Activated CD8-positive, alpha-beta memory T cell treated with anti-CD3 and anti-CD28 coated beads, Interleukin-2, amount 50 U/mL, for 24 hours (primary cell): ENCODE measurements around the gene CREM.
"Not testable (repeated sequence)": the region's sequence is repeated elsewhere in the genome, so short reads cannot be mapped to it uniquely, and the experiment has no call there.

ENCODE experiments used
- DNase-seq: peaks from one replicate; pipeline ENCODE4 v3.0.0-alpha.2; 2020; ENCODE audit errors: extremely low read depth

CREM gene

GRCh38 chr10:35194471-35194870, 67.8 kb downstream of the CREM start:
- no peak for DNase-seq

DNA sequence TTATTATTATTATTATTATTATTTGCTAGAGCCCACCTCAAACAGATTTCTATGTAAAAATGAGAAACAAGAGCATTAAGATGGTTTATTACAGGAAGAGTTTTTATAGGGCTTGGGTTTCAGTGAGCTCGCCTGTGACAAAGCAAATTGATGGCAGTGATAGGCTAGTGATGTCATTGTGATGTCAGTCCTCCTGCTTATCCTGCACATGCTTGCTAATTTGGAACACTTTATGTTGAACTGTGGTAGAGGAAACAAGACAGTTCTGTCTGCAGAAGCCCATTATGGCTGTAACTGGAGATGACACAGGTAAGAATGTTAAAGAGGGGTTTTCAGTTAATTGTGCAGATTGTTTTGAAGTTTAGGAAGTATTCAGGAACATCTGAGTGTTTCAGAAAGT, 68.3 kb downstream of the CREM start:
- no peak for DNase-seq

DNA sequence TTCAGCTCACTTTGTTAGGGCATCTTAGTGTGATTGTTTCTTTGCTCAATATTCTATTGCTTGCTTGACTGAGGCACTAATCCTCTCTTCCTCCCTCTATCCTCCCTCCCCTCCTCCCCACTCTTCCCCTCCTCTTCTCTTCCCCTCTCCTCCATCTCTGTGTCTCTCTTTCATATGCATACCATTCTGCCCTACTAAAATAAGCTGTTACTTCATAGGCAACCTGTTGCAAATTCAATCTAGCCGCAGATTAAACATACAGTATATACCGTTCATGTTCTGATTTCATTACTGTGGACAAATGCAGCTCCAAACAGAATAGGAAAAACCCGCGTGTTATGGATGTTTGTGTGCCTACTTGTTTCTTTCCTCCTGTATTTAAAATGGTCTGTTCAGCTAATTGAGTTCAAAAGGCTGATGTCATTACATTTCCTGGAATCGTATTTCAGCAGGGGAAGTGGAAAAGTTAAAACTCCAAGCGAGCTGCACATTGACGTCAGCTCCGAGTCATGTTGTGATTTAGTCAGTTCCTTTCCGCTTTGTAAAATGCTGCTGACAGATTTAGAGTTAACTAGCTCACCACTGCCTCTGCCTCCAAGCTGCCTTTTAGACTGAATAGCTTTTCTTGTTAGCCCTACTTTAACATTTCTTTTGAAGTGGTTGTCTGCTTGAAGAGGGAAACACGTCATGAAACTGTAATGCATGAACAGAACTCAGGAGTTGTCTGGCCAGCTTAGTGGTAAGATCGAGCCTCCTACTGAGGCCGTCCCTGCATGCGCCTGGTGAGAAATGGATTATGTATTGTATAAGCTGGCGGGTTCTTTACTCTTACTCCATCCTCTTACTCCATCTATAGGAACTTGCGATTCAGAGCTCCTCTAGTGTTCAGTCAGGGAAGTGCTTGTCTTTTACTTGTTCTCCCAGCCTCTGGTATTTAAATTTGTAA, 69.0 kb downstream of the CREM start:
- peak; percentile 58 for DNase-seq

- DNase-seq: no peak
These were observed 73.8 kb downstream of the CREM start for GRCh38 chr10:35200487-35200886.

DNA sequence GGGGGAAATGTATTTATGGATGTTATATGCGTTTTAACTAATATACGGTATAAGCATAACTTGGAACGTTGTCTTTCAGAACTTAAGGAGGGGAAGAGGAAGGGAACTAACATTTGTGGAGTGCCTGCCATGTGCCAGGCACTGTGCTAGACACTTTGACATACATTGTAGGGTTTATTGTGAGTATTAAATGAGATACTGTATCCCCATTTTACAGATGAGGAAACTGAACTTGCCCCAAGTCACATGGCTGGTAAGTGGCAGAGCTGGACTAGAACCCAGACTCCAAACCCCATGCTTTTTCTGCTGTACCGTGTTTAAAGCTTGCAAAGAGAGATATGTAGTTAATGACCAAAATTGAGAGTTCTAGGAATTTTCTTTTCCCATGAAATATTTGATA, 74.6 kb downstream of the CREM start:
- DNase-seq: no peak

- no peak for DNase-seq
These were observed 75.4 kb downstream of the CREM start for GRCh38 chr10:35202050-35202449.

GRCh38 chr10:35203745-35204144, 77.1 kb downstream of the CREM start:
- no peak for DNase-seq

DNA sequence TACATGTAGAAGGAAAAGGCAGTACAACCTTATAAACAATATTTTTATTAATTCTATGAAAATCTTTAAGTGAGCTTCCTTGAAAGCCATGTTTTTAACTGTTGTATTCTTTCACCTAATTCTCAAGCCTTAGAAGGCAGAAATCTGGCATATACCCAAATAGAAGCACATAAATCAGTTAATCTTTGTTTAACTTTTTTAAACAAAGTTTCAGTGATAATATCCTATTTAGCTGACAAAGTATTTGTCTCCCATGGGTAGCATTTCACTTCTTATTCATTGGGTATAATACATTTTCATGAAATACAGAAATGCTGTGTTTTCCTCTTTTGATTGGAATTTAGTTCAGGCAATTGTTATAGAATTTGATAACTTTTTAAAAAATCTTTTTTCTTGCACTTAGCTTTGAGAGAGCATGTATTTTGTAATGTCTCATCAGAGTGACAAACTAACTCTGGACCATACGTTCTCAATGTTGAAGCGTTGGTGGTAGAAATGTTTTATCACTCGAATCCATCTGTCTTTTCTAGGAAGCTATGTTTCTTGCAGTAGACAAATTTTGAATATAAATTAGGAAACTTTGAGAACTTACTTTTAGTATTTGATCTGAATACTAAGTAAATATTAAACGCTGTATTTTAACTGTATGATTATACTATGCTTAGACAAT, 78.1 kb downstream of the CREM start:
- no peak for DNase-seq

DNA sequence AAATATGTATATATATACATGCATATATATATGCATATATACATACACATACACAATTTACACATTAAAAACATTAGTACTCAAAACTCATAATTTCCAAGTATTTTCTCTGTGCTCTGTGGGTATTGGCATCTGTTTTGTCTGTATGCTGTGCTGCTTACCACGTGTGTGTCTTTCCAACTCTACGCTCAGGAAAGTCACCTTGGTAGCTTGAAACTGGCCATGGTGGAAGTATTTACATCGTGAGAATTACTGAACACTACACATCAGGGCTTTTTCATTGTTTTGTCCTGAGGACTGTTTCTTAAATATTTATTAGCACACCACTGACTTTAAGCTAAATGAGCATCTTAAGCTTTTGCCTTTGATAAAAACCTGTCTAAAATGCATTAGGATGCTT, 79.6 kb downstream of the CREM start:
- no peak for DNase-seq

DNA sequence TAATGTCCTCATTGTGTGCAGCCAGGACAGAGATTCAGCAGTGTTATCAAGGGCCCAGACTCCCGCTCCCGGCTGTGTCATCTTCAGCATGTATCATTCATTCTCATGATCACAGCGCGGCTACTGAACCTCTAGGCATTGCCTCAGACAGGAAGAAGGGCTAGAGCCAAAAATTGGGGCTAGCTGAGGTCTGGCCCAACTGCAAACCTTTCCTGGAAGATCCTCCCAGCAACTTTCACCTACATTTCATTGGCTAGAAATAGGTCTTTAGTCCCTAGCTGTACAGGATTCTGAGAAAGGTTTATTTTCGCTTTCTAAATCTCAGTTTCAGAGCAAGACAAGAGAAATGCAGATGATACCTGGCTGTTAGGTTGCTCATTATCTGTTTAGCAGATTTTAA, 81.9 kb downstream of the CREM start:
- DNase-seq: no peak

DNA sequence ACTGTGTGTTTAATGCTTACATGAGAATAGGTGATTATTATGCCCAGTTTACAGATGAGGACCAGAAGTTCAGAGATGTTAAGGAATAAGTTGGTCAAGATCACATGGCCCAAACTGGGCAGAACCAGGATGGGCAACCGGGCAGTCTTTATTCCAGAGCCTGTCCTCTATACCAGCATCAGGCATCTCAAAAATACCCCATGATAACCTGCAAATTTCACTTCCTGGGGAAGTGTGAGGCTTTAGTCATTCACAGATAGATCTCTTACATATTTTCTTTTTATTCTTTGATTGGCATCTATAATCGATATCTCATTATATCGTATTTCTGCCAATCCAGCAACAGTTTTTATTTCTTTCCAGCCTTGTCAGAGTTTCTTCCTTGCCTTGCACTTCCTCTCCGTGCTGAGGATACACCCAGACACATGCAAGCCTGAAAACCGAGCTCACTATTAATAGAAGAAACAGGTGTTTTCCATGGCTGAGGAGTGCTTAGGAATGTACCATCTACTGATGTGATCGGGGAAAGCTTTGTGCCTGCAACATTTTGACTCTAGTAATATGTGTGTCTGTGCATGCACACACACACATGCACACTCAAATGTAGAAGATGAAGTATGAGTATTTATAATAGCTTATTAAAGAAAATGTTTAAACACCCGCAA, 82.4 kb downstream of the CREM start:
- no peak for DNase-seq

GRCh38 chr10:35210961-35211360, 84.3 kb downstream of the CREM start:
- no peak for DNase-seq

- DNase-seq: no peak
These were observed 84.7 kb downstream of the CREM start for GRCh38 chr10:35211390-35211789.

GRCh38 chr10:35212856-35213255, 86.2 kb downstream of the CREM start:
- DNase-seq: no peak

DNA sequence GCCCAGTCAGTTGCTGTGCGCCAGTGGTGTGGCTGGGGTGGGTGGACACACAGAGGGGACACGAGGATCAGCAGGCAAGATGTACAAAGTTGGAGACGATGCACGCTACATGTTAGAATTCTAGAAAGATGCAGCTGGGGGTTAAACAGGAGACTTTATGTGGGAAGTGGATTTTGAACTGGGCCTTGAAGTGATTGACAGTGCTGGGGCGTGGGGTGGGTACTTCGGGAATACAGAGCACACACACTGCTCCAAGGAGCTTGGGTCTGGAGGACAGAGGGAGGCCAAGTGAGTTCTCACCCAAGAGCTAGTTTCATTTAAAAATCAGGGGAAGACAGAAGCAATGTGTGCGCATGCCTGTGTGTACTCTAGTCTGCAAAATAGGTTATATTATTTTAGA, 87.1 kb downstream of the CREM start:
- no peak for DNase-seq

DNA sequence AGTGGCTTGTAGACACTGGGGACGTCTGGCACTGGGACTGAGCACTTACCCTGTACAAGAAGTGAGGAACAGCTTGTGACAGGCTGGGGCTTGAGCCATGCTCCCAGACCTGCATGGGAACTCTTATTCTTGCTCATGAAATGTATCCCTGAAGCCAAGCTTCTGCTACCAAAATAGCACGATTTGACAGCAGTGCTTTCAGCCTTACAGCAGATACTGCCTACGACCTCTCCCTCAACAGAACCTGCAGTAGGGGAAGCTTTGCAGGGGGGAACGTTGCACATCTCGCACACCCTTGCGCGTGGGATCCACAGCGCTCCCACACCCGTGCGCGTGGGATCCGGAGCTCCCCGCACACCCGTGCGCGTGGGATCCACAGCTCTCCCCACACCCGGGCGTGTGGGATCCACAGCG, 88.0 kb downstream of the CREM start:
- no peak for DNase-seq

DNA sequence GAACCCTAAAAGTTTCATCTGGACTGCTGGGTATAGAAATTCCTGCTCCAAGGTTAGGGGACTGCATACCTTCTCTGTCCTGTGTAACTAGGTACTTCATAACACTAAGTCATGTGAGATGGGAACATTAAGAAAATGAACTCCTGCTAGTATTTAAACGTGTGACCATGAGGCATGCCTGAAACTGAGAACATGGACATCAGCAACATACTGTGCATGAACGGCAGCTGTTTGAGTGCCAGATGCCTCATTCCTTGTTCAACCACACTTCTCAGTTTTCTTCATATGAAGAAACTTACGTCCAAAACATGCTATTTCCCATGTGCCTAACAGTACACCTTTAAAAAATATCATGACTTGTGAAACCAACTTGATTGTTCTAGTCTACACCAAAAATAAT, 88.5 kb downstream of the CREM start:
- DNase-seq: no peak

DNA sequence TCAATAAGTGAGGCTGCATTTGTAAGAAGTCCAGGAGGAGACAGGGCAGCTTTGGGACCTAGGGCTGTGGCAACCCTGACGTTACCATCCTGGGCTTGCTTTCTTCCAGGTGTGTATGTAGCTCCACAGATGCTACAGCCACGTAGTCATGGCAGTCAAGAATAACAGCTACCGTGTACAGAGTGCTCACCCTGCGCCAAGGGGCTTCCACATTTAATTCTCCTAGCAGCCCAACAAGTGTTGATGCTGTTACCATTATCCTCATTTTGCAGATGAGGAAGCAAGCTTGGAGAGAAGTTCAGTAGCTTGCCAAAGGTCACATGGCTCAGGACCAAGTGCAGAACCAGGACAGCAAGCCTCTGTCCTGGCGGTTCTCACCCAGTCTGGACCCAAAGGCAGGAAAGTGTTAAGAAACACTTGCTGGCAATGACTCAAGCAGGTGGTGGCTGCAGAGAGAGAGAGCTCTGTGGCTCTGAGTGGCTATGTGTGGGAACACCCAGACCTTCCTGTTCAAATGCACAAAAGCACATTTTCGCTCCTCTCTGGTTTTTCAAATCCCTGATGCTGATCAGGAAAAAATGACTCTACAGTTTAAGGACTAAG, 89.8 kb downstream of the CREM start:
- DNase-seq: no peak

DNA sequence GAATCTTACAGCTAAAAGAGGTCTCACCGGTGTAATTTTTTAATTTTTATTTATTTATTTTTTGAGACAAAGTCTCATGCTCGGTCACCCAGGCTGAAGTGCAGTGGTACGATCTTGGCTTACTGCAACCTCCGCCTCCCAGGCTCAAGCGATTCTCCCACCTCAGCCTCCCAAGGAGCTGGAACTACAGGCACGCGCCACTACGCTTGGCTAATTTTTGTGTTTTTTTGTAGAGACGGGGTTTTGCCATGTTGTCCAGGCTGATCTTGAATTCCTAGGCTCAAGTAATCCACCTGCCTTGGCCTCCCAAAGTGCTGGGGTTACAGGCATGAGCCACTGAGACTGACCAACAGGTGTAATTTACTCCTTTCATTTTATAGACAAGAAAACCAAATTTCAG, 90.3 kb downstream of the CREM start:
- DNase-seq: not testable (repeated sequence)

- no peak for DNase-seq
These were observed 90.8 kb downstream of the CREM start for GRCh38 chr10:35217455-35217854.

DNA sequence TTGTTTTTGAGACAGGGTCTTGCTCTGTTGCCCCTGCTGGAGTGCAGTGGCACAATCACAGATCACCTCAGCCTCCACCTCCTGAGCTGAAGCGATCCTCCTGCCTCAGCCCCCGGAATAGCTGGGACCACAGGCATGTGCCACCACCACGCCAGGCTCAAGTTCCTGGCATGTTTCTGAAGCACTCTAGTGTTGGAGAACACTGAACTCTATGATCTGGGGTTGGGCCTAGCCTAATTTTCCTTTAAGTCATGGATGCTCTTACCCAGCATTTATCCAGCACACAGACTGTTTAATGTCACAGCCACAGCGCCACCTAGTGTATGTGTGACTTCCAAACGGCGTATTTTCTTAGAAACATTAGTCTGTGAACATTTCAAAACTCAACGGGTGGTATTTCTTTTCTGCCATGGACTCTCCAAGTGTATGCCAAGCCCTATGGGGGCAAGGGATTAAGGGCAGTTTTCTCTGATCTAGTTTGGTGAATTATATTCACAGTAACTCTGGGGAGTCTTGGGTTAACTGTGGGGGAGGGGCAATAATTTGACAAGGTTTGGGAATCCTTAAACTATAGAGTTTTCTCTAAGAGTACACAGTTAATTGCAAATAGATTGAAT, 91.8 kb downstream of the CREM start:
- peak; percentile 64 for DNase-seq

GRCh38 chr10:35219292-35219691, 92.6 kb downstream of the CREM start:
- DNase-seq: no peak
